NCI-H128 (cell line): ENCODE measurements around the gene NOL9.

Experiments
- DNase-seq: peaks from one replicate; lab custom pipeline; 2025; ENCODE audit not compliant: unreplicated experiment; lab: John Stamatoyannopoulos, UW

NOL9 gene

GRCh38 chr1:6473156-6473555 is 81.2 kb downstream of the NOL9 start:
- no peak for DNase-seq

- no peak for DNase-seq
These were observed 81.9 kb downstream of the NOL9 start for GRCh38 chr1:6472391-6472790.

GRCh38 chr1:6471970-6472368 is 82.3 kb downstream of the NOL9 start:
- DNase-seq, result no peak
